Panc1 (cell line): ENCODE results near the gene PTPN1. TPM values are rescaled to one million over a fixed set of nuclear protein-coding genes. Genes with fewer than 3 reads are reported as not detected.

Experiments used
- ATAC-seq: fragments of 200-7000 bp; cut with Tn5 transposase; 2 replicates; pipeline ENCODE4 v1.9.1; 2020; ENCODE audit warnings: mild to moderate bottlenecking, moderate library complexity
- BruUV-seq: library from RNA; stranded (reverse); fragments of 400-500 nt; replicated peaks from 2 replicates; lab custom pipeline; 2021; lab: Mats Ljungman, UMichigan
- CTCF ChIA-PET: fragments of 300-600 bp; sonication (Branson Sonifier 250); formaldehyde crosslinking; loops from one replicate; lab custom pipeline; 2022; ENCODE audit warnings: antibody characterized with exemption; lab: Charles Lee
- POLR2A ChIA-PET: fragments of 300-600 bp; sonication (Branson Sonifier 250); formaldehyde crosslinking; loops from one replicate; lab custom pipeline; 2022; ENCODE audit warnings: antibody characterized with exemption; lab: Charles Lee
- DNase-seq: peaks from one replicate; pipeline ENCODE4 v3.0.0-alpha.2; 2010; ENCODE audit warnings: low read depth, low spot score
- H3K27ac ChIP-seq: 2 replicates; pipeline ENCODE4 v1.5.1; 2011; ENCODE audit warnings: mild to moderate bottlenecking, low read length, inconsistent platforms
- H3K27me3 ChIP-seq: fragments of 200-500 bp; sonication (Bioruptor generic); 2 replicates; pipeline ENCODE4 v1.6.0; 2014; ENCODE audit warnings: low read length, inconsistent platforms; ENCODE audit not compliant: control insufficient read depth, insufficient read depth
- H3K36me3 ChIP-seq: fragments of 200-500 bp; sonication (Bioruptor generic); 2 replicates; pipeline ENCODE4 v1.5.1; 2014; ENCODE audit warnings: inconsistent platforms, mild to moderate bottlenecking, low read length, moderate library complexity; ENCODE audit not compliant: control insufficient read depth, insufficient read depth
- H3K4me1 ChIP-seq: 2 replicates; pipeline ENCODE4 v1.5.1; 2011; ENCODE audit warnings: inconsistent platforms, mild to moderate bottlenecking, low read length, moderate library complexity; ENCODE audit not compliant: control insufficient read depth, insufficient read depth
- H3K4me3 ChIP-seq, 2 experiments: 2 replicates each; pipeline ENCODE4 v1.5.1; 2011 to 2012; ENCODE audit warnings: low read depth in 2 of 2, low read length in 2 of 2, mild to moderate bottlenecking in 2 of 2, inconsistent platforms in 1 of 2, moderate library complexity in 1 of 2
- H3K9me3 ChIP-seq: fragments of 200-500 bp; sonication (Bioruptor generic); 2 replicates; pipeline ENCODE4 v1.5.1; 2014; ENCODE audit warnings: low read depth, mild to moderate bottlenecking, inconsistent platforms, low read length, moderate library complexity; ENCODE audit not compliant: control insufficient read depth, insufficient read depth
- POLR2AphosphoS5 ChIP-seq: IDR thresholded peaks from 2 replicates; pipeline ENCODE4 v1.6.1; 2012; ENCODE audit warnings: mild to moderate bottlenecking, low read depth, low read length, moderate library complexity
- SIN3A ChIP-seq: IDR thresholded peaks from 2 replicates; pipeline ENCODE4 v1.6.1; 2012; ENCODE audit warnings: low read depth, mild to moderate bottlenecking, low read length, moderate library complexity, borderline replicate concordance; ENCODE audit not compliant: insufficient read depth
- TCF7L2 ChIP-seq: IDR thresholded peaks from 2 replicates; pipeline ENCODE4 v1.6.1; 2011; ENCODE audit warnings: mild to moderate bottlenecking, low read depth, low read length, inconsistent platforms
- in situ Hi-C: cut with HindIII; loops from 2 replicates; pipeline ENCODE4 v1.10.0; 2016; ENCODE audit warnings: low sequenced_read_pairs, low pct_unique_long_range_greater_than_20kb
- intact Hi-C: fragments of 100-400 bp; cut with micrococcal nuclease; formaldehyde crosslinking; loops from one replicate; pipeline ENCODE4 v1.10.0; 2022; ENCODE audit not compliant: unreplicated experiment
- total RNA-seq: library from RNA; stranded (reverse); gene quantifications from one replicate; pipeline ENCODE4 v1.2.1, GENCODE V29; 2021; ENCODE audit not compliant: unreplicated experiment
- TF ChIP-seq, protein P1 (sequence below), 2 experiments: IDR thresholded peaks; 2 replicates each; pipeline ENCODE4 v1.6.1; 2011 to 2012; ENCODE audit warnings: low read depth in 2 of 2, control low read depth in 1 of 2, low read length in 1 of 2, mild to moderate bottlenecking in 1 of 2, moderate library complexity in 1 of 2; ENCODE audit not compliant: insufficient read depth in 1 of 2
- TF ChIP-seq, protein P2 (sequence below): fragments of 450-650 bp; IDR thresholded peaks from 2 replicates; pipeline ENCODE4 v1.5.1; 2017; ENCODE audit warnings: mild to moderate bottlenecking

Gene PTPN1
- total RNA-seq, 1 experiment from 2014 or later, result 42.2 TPM

DNA sequence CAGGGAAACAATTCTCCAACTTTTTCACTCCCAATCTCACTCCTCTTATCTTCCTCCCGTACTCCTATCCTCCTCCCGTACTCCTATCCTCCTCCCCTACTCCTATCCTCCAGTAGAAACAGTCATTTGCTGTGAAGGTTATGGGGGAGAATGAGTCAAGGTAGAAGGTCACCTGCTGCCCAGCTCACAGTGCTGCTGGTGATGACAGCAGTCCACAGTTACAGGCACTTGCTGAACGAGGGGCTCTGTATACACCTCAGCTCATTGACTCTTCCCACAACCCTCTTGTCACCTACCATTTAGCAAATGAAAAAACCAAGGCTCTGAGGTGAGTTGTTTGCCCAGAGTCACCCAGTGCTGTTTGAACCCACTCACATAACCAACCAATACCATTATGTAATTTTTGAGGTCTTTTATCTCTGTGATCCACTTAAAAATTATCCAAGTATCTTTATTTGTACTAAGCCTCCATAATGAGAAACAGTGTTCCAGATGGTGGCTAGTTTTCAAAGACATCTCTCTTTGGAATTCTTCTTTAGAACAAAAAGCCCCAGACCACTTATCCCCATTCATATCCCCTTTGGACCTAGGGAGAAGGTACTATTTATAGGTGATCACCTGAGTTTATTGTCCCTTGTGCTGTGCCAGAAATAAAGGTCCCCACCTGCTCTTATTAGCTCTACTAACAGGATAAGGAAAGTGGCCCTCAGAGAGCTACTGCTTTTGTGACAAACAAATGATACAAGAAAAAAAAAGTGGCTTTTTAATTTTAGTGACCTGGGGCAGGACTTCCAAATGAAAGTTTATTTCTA is 53.2 kb downstream of the PTPN1 start:
- DNase-seq (no peak), ATAC-seq (no peak)
- Histone ChIP-seq H3K4me1 (peaks cover 19% of the 10 kb centered on the region), H3K27ac (no peak overlapping the region), H3K36me3 (no peaks in the 10 kb centered on the region; the same call in 1 of the 2 replicates), H3K4me3 (no peak overlapping the region), H3K9me3 (no peaks in the 10 kb centered on the region), H3K27me3 (no peaks in the 10 kb centered on the region)
- POLR2A ChIA-PET, result no interaction called here
- no TSS peak for BruUV-seq
- in situ Hi-C loops (no loop called here), intact Hi-C loops (no loop called here)
- CTCF ChIA-PET, result interaction anchor here (1.1 kb wide), 1 partner anchor 99 kb away, joined by 3 read pairs; no protein-coding TSS in a partner anchor
- TF ChIP-seq POLR2AphosphoS5 (no peak), SIN3A (no peak), TCF7L2 (no peak)
- TF ChIP-seq, protein P1, sequence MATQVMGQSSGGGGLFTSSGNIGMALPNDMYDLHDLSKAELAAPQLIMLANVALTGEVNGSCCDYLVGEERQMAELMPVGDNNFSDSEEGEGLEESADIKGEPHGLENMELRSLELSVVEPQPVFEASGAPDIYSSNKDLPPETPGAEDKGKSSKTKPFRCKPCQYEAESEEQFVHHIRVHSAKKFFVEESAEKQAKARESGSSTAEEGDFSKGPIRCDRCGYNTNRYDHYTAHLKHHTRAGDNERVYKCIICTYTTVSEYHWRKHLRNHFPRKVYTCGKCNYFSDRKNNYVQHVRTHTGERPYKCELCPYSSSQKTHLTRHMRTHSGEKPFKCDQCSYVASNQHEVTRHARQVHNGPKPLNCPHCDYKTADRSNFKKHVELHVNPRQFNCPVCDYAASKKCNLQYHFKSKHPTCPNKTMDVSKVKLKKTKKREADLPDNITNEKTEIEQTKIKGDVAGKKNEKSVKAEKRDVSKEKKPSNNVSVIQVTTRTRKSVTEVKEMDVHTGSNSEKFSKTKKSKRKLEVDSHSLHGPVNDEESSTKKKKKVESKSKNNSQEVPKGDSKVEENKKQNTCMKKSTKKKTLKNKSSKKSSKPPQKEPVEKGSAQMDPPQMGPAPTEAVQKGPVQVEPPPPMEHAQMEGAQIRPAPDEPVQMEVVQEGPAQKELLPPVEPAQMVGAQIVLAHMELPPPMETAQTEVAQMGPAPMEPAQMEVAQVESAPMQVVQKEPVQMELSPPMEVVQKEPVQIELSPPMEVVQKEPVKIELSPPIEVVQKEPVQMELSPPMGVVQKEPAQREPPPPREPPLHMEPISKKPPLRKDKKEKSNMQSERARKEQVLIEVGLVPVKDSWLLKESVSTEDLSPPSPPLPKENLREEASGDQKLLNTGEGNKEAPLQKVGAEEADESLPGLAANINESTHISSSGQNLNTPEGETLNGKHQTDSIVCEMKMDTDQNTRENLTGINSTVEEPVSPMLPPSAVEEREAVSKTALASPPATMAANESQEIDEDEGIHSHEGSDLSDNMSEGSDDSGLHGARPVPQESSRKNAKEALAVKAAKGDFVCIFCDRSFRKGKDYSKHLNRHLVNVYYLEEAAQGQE (IDR thresholded peaks at IDR 0.05; ENCODE audit: insufficient read depth in 1 of 2, low read depth in 2 of 2, low read length in 1 of 2), result no peak
- TF ChIP-seq, protein P2, sequence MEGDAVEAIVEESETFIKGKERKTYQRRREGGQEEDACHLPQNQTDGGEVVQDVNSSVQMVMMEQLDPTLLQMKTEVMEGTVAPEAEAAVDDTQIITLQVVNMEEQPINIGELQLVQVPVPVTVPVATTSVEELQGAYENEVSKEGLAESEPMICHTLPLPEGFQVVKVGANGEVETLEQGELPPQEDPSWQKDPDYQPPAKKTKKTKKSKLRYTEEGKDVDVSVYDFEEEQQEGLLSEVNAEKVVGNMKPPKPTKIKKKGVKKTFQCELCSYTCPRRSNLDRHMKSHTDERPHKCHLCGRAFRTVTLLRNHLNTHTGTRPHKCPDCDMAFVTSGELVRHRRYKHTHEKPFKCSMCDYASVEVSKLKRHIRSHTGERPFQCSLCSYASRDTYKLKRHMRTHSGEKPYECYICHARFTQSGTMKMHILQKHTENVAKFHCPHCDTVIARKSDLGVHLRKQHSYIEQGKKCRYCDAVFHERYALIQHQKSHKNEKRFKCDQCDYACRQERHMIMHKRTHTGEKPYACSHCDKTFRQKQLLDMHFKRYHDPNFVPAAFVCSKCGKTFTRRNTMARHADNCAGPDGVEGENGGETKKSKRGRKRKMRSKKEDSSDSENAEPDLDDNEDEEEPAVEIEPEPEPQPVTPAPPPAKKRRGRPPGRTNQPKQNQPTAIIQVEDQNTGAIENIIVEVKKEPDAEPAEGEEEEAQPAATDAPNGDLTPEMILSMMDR, result no peak

DNA sequence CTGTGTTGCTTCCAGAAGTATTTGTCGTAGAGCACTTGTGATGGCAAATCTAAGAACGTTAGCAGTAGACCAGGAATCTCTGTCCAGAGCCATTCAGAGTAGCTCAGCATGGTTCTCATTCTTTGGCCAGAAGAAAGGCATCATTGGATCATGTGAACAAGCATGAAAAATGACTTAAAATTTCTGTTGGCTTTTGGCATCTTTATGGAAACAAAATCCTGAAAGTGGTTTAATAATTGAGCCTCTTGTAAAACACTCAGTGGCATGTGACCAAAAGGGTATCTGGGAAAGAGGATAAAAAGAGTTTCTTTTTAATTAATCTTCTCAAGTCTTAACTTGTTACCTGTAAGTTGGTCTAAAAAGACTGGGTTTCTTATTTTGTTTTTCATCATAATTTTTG is 55.2 kb downstream of the PTPN1 start:
- ChIA-PET POLR2A (no interaction called here), CTCF (no interaction called here)
- intact Hi-C loops, result no loop called here
- Histone ChIP-seq H3K36me3 (no peaks in the 10 kb centered on the region; the same call in 1 of the 2 replicates), H3K27ac (0 out of 2 replicates have a peak overlapping the region, but pooled peaks have one; percentile 7), H3K4me3 (no peak overlapping the region), H3K27me3 (no peaks in the 10 kb centered on the region), H3K9me3 (no peaks in the 10 kb centered on the region), H3K4me1 (peaks cover 19% of the 10 kb centered on the region)
- TF ChIP-seq, protein P2, result no peak
- TF ChIP-seq TCF7L2, result no peak
- in situ Hi-C loops, result no loop called here
- BruUV-seq, result no TSS peak
- ATAC-seq (no peak), DNase-seq (no peak)
